GM18502 (cell line): Measurements from ENCODE around the gene POLR3C.
A peak's percentile ranks its signal among the peaks of the same experiment; 100 is the strongest.
"Not testable (repeated sequence)": the region's sequence is repeated elsewhere in the genome, so short reads cannot be mapped to it uniquely, and the experiment has no call there.

Experiments
- ATAC-seq: cut with Tn5 transposase; IDR thresholded peaks from one replicate; pipeline ENCODE4 v1.9.1; 2021; ENCODE audit warnings: mild to moderate bottlenecking; ENCODE audit not compliant: unreplicated experiment, poor library complexity

POLR3C gene, protein sequence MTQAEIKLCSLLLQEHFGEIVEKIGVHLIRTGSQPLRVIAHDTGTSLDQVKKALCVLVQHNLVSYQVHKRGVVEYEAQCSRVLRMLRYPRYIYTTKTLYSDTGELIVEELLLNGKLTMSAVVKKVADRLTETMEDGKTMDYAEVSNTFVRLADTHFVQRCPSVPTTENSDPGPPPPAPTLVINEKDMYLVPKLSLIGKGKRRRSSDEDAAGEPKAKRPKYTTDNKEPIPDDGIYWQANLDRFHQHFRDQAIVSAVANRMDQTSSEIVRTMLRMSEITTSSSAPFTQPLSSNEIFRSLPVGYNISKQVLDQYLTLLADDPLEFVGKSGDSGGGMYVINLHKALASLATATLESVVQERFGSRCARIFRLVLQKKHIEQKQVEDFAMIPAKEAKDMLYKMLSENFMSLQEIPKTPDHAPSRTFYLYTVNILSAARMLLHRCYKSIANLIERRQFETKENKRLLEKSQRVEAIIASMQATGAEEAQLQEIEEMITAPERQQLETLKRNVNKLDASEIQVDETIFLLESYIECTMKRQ

DNA sequence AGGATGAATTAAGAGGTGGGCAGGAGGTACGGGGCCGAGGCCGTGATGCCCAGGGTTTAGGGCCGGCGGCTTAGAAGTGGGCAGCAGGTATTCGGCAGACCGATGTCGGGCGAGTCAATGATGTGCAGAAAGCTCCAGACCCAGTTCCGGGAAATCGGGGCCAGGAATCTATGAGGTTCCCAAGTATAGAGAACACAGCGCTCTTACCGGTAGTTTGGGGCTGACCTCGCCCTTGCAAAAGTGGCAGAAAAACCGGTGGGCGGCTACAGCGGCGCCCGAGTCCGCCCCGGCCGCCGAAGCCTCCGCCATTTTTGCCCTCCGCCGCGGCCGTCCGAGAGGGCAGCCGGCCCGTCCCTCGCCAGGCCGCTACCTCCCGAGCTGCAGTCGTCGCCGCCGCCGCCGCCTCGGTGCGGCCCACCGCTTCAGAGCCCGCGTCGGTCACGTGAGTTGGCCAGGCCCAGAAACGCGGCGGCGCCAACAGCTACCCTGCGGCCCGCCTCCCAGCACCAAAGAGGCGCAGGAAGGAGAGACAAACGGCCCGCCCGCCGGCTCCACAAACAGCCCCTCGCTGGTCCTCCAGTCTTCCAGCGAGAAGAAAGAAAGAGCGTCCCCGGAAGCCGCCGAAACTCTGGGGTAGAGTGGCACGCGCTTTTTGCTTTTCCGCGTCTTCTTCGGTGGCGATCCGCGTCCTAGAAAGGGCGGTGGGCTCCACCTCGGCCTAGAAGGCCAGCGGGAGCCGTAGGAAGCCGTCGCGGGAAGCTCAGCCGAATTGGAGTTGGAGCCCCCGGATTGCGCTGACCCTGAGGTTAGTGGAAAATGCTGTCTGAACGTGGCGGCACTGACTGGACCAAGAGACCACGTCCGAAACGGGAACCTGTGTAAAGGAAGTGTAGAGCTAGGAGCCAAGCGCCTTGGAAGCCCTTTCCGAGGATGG lies at the start of gene POLR3C, which contains the start of gene RNF115:
Gene POLR3C (plus strand): TSS at position 636 of the 934 bp plus-strand sequence. CDS start 1,577 bp downstream, outside the sequence.
Gene RNF115 (minus strand): TSS at position 531 of the 934 bp plus-strand sequence. CDS start 222 bp downstream, at position 309.
- peak; percentile 82 for ATAC-seq

DNA sequence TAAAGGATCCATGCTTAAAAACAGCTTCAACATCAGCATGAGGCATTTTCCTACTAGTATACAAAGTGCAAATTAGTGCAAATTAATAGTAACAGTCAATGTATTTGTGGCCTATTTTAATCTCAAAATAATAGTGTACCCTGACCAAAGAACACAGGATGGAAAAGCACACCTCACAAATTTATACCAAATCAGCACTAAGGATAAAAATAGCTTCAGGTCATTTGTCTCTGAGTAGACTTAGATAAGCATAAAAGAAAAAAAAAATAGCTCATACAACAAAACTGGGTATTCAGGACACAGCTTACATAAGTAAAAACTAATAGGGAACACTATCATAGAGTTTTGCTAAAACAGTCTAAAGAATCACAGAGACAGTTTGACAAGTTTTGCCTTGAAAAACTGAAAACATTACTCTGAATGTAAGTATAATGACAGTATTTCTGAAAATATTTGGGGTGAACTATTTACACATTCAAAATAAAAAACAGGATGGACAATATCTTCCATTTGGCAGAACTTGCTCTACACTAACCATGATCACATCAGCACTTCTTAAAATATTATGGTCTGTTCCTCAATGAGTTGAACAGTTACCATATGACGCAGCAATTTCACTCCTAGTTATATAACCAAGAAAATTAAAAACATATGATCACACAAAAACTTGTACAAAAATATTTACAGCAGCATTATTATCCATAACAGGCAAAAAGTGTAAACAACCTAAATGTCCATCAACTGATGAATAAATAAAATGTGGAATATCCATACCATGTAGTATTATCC lies 46.4 kb upstream of the POLR3C start:
- ATAC-seq: no peak

DNA sequence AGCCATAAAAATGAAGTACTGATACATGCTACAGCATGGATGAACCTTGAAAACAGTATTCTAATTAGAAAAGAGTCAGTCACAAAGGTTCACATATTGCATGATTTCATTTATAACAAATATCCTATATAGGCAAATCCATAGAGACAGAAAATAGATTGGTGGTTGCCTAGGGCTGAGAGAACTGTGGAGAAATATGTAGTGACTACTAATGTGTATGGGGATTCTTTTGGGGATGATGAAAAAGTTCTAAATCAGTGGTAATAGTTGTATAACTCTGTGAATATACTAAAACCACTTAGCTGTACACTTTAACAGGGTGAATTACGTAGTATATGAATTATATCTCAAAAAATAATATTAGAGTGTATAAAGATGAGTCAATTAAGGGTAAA lies 45.9 kb upstream of the POLR3C start:
- no peak for ATAC-seq

DNA sequence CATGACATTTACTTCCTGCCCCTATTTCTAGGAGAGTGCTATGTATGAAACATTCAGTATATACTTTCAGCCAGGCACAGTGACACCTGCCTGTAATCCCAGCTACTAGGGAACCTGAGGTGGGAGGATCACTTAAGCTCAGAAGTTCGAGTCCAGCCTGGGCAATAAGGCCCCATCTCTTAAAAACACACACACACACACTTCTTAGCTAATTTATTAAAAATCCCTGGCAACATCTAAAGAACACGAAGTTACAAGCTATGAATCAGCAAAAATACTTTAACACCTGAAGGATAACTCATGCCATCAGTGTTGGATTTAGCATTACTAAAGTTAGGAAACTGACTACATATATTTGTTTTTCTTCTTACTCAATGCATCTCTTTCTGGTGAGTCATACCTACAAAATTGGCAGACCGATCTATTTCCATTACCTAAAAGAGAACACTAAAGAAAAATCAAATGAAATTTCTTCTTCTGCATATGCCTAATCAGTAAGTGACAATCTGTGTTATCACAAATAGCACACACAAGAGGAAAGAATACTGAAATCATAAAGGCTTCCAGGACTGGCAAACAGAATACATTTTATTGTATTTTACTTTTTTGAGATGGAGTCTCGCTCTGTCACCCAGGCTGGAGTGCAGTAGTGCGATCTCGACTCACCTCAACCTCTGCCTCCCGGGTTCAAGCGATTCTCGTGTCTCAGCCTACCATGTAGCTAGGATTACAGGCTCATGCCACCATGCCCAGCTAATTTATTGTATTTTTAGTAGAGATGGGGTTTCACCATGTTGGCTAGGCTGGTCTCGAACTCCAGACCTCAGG lies 41.5 kb upstream of the POLR3C start:
- ATAC-seq: no peak

DNA sequence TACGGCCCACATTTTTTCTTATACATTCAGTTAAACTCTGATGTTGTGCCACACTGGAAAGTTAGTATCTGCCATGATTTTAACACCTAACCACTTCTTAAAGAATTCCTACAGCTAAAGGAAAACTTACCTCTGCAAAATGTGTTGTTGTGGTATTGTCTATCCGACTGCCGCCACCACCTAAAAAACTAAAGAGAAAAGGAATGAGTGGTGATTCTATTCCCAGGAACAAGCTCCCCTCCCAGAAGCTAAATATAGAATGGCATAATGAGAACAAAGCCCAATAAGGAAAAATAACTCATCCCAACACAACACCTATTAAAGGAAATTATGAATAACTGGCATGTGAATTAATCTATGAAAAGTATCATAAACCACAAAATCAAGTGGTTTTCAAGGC lies 39.6 kb upstream of the POLR3C start:
- no peak for ATAC-seq

DNA sequence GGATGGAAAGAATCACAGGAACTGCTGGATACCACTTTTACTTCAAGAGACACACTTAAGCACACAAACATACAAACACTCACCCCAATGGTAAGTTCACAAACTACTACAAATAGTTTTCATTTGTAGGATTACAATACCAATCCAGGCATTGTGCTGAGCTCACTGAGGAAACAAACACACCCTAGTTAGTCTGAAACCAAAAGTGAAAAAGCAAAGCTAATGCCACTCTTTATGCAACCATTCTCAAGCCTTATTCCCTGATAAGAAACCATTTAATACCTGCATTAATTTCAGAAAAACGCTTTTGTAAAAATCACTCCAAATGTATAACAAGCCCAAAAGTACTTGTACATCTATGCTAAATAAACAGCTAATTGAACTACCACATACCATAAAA lies 38.5 kb upstream of the POLR3C start:
- ATAC-seq: no peak

DNA sequence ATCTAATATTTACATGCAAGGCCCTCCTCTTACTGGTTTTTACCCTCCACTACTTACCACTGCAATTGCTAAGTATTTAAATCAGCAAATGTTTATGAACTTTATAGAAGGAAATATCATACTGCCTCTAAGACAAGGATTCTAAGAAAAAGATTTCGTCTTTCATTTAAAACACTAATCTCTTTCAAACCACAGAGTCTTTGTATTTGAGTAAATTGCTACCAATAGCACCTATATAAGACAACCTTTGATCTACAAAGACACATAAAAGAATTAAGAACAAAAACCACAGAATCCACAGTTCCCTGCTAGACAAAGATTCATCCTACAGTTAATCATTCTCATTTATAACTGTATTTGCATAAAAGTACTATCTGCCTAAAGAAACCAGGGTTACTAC lies 37.7 kb upstream of the POLR3C start:
- ATAC-seq: no peak

DNA sequence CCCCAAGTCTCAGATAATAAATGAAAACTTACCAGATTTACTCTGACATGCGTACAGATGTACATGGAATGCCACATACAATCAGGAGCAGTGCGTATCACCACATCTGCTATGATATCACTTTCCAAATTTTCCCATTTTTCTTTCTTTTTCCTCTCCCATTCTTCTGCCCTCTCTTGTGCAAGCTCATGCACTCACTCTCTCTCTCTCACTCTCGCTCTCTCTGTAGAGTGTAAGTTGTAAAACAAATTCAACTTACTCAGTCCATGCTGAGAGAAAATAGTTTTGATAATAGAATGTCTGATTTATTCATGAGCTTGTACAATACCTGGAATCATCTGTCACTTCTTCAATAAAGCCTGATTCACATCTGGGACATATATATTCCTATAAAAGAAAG lies 35.4 kb upstream of the POLR3C start:
- no peak for ATAC-seq

DNA sequence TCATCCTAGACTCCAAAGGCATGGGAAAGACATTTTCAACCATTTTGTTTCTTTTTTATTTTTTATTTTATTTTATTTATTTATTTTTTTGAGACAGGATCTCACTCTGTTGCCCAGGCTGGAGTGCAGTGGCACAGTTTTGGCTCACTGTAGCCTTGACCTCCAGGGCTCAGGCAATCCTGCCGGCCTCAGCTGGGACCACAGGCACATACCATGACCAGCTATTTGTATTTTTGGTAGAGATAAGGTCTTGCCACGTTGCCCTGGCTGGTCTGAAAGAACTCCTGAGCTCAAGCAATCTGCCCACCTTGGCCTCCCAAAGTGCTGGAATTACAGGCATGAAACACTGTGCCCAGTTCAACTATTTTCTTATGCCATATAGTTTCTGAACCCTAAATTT lies 32.1 kb upstream of the POLR3C start:
- ATAC-seq: not testable (repeated sequence)

DNA sequence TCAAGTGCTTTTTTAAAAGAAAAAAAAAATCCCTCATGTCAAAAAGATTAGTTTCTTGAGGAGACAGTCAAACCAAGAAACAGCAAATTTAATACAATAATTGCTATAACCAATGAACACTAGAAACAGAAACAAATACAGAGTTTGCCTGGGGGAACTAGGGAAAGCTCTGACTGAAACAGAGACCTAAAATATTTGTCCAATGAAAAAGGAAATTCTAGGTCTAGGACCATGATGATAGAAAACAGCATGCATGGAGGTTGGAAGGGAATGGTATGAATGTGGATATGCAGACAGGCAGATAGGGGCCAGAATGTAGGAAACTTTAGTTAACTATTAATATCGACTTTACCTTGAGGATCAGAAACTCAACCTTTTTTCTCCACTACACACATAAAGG lies 31.5 kb upstream of the POLR3C start:
- no peak for ATAC-seq

DNA sequence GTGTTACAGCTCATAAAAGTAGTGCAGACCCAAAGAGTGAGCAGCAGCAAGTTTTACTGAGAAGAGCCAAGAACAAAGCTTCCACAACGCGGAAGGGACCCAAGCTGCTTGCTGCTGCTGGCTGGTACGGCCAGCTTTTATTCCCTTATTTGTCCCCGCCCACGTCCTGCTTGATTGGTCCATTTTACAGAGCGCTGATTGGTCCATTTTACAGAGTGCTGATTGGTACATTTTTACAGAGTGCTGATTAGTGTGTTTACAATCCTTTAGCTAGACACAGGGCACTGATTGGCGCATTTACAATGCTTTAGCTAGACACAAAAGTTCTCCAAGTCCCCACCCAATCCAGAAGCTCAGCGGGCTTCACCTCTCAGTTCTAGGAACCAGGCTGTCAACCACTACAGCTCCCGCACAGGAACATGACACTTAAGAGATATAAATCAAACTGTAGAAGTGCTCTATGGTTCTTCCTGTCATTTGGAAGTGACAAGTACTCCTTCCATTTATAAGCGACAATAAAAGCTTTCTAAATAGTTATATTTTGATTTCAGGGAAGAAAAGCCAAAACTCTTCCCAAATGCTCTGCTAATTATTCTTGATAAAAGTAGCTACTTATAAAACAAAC lies 28.6 kb upstream of the POLR3C start:
- ATAC-seq: no peak

DNA sequence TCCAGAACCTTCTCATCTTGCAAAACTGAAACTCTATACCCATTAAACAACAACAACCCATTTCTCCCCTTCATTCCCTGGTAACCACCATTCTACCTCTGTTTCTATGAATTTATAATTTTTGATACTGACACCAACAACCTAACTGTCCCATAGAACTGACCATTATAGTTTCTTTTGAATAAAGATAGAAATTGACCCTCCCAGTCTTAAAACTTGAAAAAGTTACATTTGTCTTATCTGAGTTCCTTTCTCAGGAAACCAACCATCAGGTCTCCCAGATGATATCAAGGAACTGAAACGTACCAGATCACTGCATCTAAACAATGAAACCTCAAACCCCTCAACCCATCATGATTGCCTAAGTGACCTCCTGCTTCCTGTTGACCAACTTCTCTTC lies 27.2 kb upstream of the POLR3C start:
- no peak for ATAC-seq

DNA sequence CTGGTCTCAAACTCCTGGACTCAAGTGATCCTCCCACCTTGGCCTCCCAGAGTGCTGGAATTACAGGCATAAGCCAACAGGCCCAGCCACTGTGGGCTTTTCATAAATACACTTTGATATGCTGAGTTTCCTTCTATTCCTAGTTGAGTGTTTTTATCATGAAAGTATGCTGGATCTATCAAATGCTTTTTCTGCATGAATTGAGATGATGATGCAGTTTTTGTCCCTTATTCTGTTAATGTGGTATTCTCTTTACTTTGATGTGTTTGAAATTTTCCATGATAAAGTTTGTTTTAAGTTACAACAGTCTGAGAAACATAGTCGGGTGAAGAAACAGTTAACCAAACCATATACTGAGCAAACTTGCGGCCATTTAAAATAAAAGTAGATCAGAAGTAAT lies 24.2 kb upstream of the POLR3C start:
- ATAC-seq: no peak

DNA sequence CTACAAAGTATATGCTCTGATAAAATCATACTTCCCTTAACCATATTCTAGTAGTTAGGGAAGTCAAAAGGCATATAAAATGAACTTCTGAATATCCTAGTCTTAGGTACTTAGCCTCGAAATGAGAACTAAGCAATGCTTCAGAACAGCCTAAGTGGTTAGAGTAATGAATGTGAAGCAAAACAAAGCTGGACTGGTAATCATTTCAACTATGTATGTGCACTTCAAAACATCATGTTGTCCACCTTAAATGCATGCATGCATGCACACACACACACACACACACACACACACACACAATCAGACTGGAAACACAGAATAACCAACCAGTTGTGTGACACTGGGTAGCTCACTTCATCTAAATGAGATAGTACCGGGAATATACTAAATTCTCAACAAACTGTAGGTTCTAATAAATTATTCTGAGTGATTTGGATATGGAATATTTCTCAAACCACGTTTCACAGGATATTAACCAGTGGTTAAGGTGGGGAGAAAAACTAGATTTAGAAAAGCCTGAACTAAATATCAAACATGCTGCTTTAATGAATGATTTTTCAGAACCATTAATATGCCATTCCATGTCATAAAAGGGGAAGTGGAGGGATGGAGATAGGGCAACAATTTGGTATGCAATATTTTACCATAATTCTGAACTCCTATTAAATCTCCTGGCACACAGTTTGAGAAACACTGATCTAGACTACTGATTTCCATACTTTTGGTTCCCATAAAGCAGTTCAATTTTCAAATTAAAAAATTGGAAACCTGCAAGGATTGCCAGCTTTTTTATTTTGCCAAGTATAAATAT lies 19.6 kb upstream of the POLR3C start:
- ATAC-seq: no peak

DNA sequence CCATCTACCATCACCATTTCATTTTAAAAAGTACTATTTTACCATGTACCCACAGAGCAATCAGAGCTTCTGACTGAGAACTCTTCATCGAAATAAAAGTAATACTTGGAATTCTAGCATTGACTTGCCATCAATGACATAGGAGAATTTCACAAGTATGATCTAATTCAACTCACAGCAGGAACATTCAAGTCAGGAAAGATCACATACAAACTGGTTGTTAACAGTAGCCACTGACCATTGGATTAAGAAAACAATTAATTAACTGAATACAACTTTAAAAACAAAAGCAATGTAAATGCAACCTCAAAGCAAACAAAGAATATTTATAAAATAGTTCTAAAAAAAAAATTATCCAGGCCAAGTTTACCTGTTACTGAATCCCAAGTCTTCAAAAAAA lies 18.9 kb upstream of the POLR3C start:
- no peak for ATAC-seq

DNA sequence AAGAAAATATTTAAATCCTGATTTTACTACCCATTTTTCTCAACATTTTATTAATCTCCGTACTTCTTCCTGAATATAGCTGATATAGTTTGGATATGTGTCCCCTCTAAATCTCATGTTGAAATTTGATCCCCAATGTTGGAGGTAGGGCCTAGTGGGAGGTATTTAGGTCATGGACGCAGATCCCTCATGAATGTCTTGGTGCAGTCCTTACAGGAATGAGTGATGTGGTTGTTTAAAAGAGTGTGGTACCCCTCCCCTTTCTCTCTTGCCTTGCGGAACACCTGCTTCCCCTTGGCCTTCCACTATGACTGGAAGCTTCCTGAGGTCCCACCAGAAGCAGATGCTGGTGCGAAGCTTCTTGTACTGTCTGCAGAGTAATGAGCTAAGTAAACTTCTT lies 17.6 kb upstream of the POLR3C start:
- no peak for ATAC-seq

DNA sequence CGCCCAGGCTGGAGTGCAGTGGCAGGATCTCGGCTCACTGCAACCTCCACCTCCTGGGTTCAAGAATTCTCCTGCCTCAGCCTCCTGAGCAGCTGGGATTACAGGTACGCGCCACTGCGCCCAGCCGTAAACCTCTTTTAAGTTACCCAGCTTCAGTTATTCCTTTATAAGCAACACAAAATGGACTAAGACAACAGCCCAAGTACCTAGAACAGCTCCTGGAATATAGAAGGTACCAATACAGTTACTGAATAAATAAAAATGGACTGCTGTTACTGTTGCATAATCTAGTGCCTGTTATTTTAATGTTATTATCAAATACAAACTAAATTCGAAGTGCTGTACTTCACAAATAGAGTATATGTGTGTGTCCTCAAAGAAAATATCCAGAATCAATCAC lies 17.2 kb upstream of the POLR3C start:
- ATAC-seq: no peak
